ENCODE results near the gene ITSN2.

DNA sequence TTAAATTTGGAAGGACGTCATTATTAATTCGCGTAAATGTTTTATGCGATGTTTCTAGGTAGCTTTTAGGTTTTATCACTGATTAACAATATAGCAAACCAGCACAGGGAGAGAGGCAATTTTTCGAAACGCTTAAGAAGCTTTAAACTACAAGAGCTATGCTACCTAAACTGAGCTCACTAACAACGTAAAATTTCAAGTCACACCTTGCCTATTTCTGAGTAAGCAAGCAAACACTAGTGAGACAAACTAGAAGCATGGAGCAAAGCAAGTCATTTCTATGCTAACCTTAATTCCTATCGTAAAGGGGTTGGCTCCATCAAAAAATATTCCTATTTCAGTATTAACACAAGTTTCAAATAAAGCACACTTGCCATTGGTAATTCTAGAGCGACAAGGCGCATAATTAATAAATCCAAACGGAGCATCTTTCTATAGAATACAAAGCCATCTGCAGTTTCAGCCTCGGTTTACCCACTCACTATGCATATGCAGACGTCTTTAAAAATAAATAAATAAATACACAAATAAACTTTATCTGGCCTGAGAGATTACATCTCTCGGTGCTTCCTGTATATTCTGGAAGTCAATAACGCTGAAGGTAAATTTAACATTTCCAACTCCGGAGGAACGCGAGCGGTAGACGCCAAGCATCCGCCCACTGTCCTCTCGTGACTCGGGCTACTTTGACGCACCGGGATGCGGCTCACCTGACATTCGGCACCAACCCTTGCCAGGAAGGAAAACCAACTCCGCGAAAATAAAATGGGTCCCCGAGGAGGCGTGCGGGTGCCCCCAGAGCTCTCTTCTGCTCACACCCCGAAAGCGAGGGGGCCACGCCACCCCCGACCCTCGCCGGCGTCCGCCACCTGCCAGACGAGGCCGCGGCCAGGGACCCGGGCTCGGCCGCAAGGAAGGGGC is 947 bp downstream of the ITSN2 start:
- TF ChIP-seq, protein P1, sequence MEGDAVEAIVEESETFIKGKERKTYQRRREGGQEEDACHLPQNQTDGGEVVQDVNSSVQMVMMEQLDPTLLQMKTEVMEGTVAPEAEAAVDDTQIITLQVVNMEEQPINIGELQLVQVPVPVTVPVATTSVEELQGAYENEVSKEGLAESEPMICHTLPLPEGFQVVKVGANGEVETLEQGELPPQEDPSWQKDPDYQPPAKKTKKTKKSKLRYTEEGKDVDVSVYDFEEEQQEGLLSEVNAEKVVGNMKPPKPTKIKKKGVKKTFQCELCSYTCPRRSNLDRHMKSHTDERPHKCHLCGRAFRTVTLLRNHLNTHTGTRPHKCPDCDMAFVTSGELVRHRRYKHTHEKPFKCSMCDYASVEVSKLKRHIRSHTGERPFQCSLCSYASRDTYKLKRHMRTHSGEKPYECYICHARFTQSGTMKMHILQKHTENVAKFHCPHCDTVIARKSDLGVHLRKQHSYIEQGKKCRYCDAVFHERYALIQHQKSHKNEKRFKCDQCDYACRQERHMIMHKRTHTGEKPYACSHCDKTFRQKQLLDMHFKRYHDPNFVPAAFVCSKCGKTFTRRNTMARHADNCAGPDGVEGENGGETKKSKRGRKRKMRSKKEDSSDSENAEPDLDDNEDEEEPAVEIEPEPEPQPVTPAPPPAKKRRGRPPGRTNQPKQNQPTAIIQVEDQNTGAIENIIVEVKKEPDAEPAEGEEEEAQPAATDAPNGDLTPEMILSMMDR (IDR thresholded peaks at IDR 0.05), result no peak
- TF ChIP-seq POLR2A (IDR thresholded peaks at IDR 0.05) (peak; percentile 8), POLR2AphosphoS5 (IDR thresholded peaks at IDR 0.05) (peak; percentile 41 to 55 (median 49)), EP300 (IDR thresholded peaks at IDR 0.05; ENCODE audit: low read depth) (no peak)

Measured in transverse colon (tissue), 4 donors.